A673 (cell line): ENCODE data around the gene YIF1B.

ENCODE experiments used
- EZH2 ChIP-seq: fragments of 200-600 bp; sonication (generic); IDR thresholded peaks from 2 replicates; pipeline ENCODE4 v1.6.1; 2017; ENCODE audit warnings: borderline replicate concordance, low read depth, mild to moderate bottlenecking, mixed read lengths, antibody characterized with exemption, low read length; ENCODE audit not compliant: poor library complexity, severe bottlenecking
- TF ChIP-seq, protein P1 (sequence below): fragments of 300-800, 200-600 bp; sonication (generic); conservative IDR thresholded peaks from 2 replicates; pipeline ENCODE4 v1.5.1; 2017; ENCODE audit warnings: low read depth, mild to moderate bottlenecking, antibody characterized with exemption, low read length, moderate library complexity, mixed read lengths

DNA sequence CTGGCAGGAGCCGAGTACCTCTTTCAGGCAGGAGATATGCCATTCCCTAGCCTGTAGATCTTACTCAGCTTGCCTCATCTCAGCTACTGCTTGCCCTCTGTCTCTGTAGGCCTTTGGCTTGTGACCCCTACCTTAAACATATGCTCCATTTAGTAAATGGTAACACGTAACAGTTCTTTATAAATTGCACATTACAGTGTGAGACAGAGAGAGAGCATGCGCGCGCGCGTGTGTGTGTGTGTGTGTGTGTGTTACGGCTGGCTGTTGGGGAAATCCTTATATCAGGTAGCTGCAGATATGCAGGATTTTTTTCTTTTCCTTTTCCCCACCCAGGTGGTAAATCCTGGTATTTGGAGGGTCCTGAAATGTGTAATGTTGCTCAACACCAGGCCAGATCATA is 47.2 kb downstream of the YIF1B start:
- TF ChIP-seq, protein P1, sequence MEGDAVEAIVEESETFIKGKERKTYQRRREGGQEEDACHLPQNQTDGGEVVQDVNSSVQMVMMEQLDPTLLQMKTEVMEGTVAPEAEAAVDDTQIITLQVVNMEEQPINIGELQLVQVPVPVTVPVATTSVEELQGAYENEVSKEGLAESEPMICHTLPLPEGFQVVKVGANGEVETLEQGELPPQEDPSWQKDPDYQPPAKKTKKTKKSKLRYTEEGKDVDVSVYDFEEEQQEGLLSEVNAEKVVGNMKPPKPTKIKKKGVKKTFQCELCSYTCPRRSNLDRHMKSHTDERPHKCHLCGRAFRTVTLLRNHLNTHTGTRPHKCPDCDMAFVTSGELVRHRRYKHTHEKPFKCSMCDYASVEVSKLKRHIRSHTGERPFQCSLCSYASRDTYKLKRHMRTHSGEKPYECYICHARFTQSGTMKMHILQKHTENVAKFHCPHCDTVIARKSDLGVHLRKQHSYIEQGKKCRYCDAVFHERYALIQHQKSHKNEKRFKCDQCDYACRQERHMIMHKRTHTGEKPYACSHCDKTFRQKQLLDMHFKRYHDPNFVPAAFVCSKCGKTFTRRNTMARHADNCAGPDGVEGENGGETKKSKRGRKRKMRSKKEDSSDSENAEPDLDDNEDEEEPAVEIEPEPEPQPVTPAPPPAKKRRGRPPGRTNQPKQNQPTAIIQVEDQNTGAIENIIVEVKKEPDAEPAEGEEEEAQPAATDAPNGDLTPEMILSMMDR, result no peak
- TF ChIP-seq EZH2, result no peak
